Measurements from ENCODE around the gene MOB3A.

Gene MOB3A

DNA sequence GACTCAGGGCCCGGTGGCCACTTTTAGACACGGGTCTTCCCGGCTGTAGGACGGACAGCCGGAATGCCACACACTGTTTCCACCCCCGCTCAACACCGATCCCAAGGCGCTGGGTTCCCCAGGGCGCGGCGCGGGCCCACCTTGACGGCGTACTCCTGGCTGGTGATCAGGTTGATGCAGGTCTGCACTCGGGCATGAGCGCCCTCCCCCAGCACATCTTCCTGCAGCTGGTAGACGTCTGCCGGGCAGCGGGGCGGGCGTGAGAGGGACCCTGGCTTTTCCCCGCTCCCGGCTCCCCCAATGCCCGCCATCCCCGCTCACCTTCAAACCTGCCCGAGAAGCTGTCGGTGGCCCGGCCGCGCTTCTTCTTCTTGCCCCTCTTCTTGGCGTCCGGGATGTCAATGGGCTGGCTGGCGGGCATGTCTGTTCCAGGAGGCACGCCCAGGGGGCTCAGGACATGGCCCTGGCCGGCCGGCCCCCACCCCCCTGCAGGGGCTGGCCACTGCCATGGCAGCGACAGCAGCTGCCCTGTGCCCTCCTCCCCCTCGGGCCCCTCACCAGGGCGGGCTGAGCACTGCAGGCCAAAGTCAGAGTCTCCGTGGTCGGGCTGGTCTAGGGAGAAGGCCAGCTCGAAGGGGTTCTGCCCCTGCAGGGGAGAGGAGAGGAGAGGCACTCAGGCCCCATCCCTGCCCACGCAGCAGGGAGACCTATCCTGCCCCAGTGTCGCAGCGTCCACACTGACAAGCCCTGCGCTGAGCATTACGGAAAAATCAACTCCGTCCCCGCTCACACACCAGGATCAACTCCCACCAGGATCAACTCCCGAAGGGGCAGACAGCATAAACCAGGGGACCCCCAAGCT is 49.8 kb downstream of the MOB3A start:
- no peak for DNase-seq (ENCODE audit: low spot score)

- DNase-seq (ENCODE audit: low spot score) = no peak
These were observed 50.6 kb downstream of the MOB3A start for GRCh38 chr19:2045501-2046045.

DNA sequence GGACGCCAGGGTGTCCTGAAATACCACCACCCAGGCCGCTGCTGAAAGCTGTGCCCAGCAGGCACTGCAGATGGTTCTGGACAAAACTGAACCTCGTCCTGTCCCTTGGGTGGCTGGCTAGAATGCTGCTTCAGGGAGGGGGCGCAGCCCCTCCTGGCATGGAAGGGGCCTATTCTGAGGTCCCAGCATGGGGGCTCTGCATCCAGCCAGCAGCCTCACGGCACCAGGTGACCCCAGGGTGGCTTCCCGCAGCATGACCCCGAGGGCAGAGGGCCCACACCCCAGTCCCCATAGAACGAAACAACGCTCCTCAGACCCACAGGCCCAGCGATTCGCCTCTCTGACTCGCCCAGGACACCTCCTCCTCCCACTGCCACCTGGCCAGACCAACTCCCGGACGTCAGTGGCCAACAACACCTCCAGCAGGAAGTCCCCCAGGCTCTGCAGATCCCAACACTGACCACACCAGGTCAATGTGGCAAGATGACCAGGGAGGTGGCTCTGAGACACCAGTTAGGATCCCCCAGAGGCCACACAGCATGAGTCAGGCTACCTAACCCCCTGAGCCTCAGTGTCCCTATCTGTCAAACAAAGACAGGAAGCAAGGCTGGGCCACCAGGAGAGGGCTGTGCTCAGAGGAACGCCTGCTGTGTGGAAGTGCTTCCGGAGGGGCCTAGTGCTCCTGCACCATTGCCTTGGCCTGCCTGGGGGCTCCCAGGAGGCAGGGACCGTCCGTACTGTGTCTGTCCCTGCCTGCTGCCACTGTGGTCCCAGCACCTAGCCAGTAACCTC is 51.2 kb downstream of the MOB3A start:
- no peak for DNase-seq (ENCODE audit: low spot score)

DNA sequence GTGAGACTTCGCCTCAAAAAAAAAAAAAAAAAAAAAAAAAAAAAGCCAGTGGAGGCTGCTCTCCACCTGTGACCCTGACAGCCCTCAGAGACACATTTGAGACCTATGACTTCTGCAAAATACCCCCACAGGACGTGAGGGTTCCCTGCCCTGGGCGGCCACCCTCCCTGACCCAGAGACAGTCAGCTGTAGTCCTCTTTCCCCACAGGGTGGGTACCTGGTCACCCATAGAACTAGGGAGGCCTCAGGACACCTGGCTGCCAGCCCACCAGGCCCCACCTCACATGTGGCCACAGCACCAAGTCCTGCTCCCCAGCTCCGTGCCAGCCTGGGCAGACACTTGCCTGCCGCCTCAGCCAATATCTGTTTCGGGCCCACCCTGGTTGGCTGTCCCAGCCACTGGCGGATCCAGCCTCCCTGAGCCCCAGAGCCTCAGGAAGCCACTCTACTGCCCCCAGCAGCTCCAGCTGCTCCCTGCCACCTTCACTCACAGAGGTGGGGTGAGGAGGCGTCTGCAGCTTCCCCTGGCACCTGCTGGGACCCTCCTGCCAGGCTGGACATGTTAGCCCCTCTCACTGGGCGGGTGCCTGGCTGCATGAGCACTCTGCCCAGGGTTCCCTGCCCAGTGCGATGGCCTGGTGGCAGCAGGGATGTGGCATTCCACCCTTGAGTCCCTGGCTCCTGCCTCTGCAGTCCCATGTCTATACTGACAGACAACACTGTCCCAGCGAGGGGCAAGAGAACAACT is 52.0 kb downstream of the MOB3A start:
- DNase-seq (ENCODE audit: low spot score) = no peak

GRCh38 chr19:2043251-2043641 is 52.9 kb downstream of the MOB3A start:
- no peak for DNase-seq (ENCODE audit: low spot score)

DNA sequence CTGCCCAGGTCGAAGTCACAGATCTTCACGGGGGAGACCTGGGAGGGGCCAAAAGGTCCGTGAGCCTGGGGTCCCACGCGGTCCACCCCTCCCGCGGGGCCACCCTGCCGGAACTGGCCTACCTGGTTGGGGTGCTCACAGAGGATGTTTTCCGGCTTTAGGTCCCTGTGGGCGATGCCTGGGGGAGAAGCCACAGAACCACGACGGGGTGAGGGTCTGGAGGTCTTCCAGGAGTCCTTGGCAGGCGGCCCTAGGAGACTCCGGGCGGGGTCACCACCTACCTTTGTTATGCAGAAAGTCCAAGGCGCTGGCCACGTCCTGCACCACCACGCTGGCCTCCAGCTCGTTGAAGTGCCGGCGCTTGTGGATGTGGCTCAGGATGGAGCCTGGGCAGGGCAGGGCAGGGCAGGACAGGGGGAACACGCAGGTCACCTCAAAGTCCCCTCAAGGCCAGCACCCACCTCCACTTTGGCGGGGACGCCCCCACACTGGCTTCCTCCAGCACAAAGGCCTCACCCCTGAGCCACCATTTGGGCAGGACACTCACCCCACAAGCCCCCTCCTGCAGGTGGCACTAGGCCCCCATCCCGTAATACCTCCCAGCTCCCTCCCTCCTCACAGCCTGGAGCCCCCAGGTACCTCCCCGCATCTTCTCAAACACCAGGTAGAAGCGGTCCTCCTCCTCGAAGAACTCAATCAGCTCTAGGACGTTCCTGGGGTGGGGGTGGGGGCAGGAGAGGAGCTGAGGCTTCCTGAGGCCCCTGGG is 53.5 kb downstream of the MOB3A start:
- no peak for DNase-seq (ENCODE audit: low spot score)

GRCh38 chr19:2041683-2042484 is 54.2 kb downstream of the MOB3A start:
- peak; percentile 99 for DNase-seq (ENCODE audit: low spot score)

GRCh38 chr19:2041433-2041682 is 54.8 kb downstream of the MOB3A start:
- DNase-seq (ENCODE audit: low spot score) = no peak

DNA sequence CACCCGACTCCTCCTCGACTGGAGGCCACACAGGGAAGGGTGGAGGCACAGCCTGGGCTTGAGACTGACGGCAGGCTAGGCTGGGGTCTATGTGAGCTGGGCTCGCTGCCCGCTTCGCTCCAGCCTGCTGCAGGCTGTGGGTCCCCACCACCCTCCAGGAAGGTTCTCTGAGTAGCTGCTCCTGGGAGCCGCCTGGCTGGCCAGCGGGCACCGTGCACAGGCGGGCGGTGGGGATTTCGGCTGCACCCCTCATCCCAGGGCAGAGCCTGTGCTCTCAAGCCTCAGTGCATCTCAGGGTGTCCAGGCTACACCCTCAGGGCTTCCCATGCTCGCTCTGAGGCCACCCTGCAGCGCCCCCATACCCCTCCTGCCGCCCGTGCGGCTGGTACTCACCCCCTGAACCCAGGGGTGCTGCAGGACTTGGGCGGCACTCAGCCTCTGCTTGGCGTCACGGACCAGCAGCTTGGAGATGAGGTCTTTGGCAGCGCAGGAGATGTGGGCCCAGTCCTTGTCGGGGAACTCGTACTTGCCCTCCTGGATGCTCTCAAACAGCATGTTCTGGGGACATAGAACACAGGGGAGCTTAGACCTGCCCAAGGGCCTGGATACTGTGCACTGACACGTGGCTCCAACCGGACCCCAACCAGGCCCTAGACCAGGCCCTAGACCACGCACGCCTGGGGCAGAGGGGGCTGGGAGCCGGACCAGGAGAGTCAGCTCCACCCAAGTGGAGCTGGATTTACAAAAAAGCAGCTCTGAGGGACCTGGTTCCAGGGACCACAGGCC is 55.3 kb downstream of the MOB3A start:
- DNase-seq (ENCODE audit: low spot score) = no peak

DNA sequence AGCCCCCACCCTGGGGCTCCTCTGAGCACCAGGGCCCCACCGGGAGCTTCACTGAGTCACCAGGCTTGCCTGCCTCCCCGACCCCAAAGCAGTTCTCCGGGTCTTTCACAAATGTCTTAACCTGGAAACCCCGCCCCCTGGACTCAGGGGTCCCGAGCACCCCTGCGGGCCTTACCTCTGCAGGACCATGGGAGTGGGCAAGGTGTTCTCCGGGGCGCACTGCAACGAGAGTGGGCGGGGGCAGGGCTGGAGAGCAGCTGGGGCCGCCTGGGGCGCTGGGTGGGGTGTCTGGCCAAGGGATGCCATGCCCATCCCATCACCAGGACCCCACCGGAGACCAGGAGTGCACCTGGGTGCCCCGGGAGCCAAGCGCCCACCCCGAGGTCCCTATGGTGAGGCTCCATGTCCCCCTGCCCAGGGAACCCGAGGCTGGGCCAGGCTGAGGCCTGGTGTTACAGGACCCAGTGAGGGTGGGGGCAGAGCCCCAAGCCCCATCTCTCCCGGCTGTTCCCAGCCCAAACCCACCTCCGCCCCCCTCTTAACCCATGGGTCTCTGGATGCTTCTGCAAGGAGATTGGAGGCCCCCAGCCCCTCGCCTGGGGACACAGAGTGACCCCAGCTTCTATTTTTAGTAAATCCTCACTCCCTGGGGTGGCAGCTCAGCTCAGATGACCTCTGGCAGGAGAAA is 56.0 kb downstream of the MOB3A start:
- DNase-seq (ENCODE audit: low spot score) = no peak

GRCh38 chr19:2039089-2039958 is 56.8 kb downstream of the MOB3A start:
- DNase-seq (ENCODE audit: low spot score) = no peak

DNA sequence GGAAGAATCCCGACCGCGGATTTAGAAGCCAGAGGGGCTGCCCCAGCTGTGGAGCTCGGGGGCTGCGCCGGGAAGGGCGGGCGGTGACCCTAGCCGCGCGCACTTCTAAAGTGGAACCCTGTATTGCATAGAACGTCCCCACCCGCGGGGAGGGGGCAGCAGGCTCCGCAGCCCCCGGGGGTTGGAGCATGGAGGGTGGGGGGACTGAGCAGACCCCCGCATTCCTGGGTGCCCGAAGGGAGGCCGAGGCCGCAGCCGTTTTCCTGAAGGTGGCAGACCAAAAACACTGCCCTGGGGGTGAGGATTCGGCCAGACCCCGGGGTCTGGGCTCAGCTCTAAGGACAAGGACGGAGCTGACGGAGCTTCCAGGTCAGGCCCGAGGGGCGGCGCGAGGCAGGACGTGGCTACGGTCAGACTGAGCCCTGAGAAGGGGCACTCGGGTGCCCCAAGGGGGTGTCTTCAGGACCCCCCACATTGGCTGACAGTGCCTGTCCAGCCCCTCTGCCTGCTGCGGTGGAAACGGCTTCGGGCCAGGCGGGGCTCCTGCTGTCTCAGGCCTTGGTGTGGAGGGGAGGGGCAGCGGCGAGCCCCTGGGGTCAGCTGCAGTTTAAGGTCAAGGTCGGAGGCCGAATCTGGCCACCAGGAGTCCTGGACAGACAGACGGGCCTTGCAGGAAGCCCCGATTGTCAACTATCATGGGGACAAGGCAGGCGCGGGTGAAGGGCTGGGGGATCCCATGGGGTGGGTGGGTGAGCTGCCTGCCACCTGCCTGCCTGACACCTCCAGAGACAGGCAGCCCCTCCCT is 57.6 kb downstream of the MOB3A start:
- no peak for DNase-seq (ENCODE audit: low spot score)

- DNase-seq (ENCODE audit: low spot score) = no peak
These were observed 58.4 kb downstream of the MOB3A start for GRCh38 chr19:2037651-2038255.

DNA sequence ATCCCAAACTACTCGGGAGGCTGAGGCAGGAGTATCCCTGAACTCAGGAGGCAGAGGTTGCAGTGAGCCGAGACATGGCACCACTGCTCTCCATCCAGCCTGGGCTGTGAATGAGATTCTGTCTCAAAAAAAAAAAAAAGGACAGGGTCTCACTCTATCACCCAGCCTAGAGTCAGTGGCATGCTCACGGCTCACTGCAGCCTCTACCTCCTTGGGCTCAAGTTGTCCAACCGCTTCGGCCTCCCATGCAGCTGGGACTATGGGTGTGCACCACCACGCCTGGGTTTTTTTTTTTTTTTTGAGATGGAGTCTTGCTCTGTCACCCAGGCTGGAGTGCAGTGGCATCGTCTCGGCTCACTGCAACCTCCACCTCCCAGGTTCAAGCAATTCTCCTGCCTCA is 59.7 kb downstream of the MOB3A start:
- DNase-seq (ENCODE audit: low spot score) = no peak

DNA sequence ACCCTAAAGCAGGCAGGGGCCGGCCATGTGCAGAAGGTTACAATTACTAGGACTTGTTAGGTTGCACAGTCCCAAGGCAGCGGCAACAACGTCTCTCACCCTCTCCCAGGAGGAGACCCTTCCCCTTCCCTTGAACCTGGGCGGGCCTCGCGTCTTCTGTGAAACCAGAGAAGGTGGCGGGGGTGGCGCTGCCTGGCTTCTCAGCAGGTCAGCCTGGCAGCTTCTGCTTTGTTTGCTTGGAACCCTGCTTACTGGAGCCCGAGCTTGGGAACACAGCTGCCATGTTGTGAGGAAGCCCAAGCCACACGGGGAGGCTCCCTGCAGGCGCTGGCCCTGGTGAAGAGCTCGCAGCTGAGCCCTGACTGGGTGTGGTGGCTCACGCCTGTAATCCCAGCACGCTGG is 60.5 kb downstream of the MOB3A start:
- no peak for DNase-seq (ENCODE audit: low spot score)

- peak; percentile 60 for DNase-seq (ENCODE audit: low spot score)
These were observed 61.2 kb downstream of the MOB3A start for GRCh38 chr19:2034729-2035589.
